Neural progenitor cell (in vitro differentiated cells): ENCODE results near the gene FUBP1. TPM values are rescaled to one million over a fixed set of nuclear protein-coding genes. Genes with fewer than 3 reads are reported as not detected.

Experiments used
- DNase-seq: peaks from one replicate; pipeline ENCODE4 v3.0.0-alpha.2; 2016; ENCODE audit warnings: low spot score
- H2AFZ ChIP-seq: fragments of 200-600 bp; sonication (generic); replicated peaks from 2 replicates; pipeline ENCODE4 v1.6.1; 2016; ENCODE audit warnings: antibody characterized with exemption
- H3F3A ChIP-seq: fragments of 200-600 bp; sonication (generic); 2 replicates; pipeline ENCODE4 v1.6.1; 2016; ENCODE audit warnings: antibody characterized with exemption, low read depth
- H3K27ac ChIP-seq: fragments of 200-600 bp; sonication (generic); 2 replicates; pipeline ENCODE4 v1.5.1; 2016; ENCODE audit warnings: mild to moderate bottlenecking
- H3K27me3 ChIP-seq: fragments of 200-600 bp; sonication (generic); 2 replicates; pipeline ENCODE4 v1.6.1; 2016; ENCODE audit warnings: mild to moderate bottlenecking, moderate library complexity
- H3K36me3 ChIP-seq: fragments of 200-600 bp; sonication (generic); 2 replicates; pipeline ENCODE4 v1.5.1; 2016
- H3K4me1 ChIP-seq: fragments of 200-600 bp; sonication (generic); 2 replicates; pipeline ENCODE4 v1.6.1; 2016; ENCODE audit warnings: mixed run types
- H3K4me2 ChIP-seq: fragments of 200-600 bp; sonication (generic); 2 replicates; pipeline ENCODE4 v1.6.1; 2016
- H3K4me3 ChIP-seq: fragments of 200-600 bp; sonication (generic); 2 replicates; pipeline ENCODE4 v1.5.1; 2016
- H3K79me2 ChIP-seq: fragments of 200-600 bp; sonication (generic); 2 replicates; pipeline ENCODE4 v1.6.1; 2016; ENCODE audit warnings: low read depth
- H3K9ac ChIP-seq: fragments of 200-600 bp; sonication (generic); 2 replicates; pipeline ENCODE4 v1.6.1; 2016
- H3K9me3 ChIP-seq: fragments of 200-600 bp; sonication (generic); 2 replicates; pipeline ENCODE4 v1.5.1; 2016; ENCODE audit warnings: low read depth
- H4K20me1 ChIP-seq: fragments of 200-600 bp; sonication (generic); 2 replicates; pipeline ENCODE4 v1.6.1; 2016; ENCODE audit warnings: low read depth
- H3K27ac Mint-ChIP-seq: 3 replicates; pipeline ENCODE4 v1.8.0; 2021; ENCODE audit warnings: mixed read lengths
- H3K27me3 Mint-ChIP-seq: 2 replicates; pipeline ENCODE4 v1.8.0; 2022; ENCODE audit warnings: low read depth, mild to moderate bottlenecking, inconsistent platforms, moderate library complexity, mixed read lengths; ENCODE audit not compliant: insufficient read depth
- H3K36me3 Mint-ChIP-seq: 3 replicates; pipeline ENCODE4 v1.8.0; 2021; ENCODE audit warnings: mixed read lengths
- H3K4me1 Mint-ChIP-seq: 3 replicates; pipeline ENCODE4 v1.8.0; 2021; ENCODE audit warnings: mixed read lengths
- H3K4me3 Mint-ChIP-seq: 3 replicates; pipeline ENCODE4 v1.8.0; 2021; ENCODE audit warnings: mild to moderate bottlenecking, moderate library complexity, mixed read lengths
- H3K9me3 Mint-ChIP-seq: 3 replicates; pipeline ENCODE4 v1.8.0; 2020; ENCODE audit warnings: mixed read lengths
- EZH2 ChIP-seq: fragments of 200-600 bp; sonication (generic); IDR thresholded peaks from 2 replicates; pipeline ENCODE4 v1.6.1; 2017; ENCODE audit warnings: antibody characterized with exemption, mild to moderate bottlenecking, moderate library complexity
- EZH2phosphoT487 ChIP-seq: fragments of 200-600 bp; sonication (generic); IDR thresholded peaks from 2 replicates; pipeline ENCODE4 v1.6.1; 2017; ENCODE audit warnings: antibody characterized with exemption
- total RNA-seq: library from RNA; depleted of rRNA; stranded (reverse); fragments of >200 nt; gene quantifications from 2 replicates; pipeline ENCODE4 v1.2.3, GENCODE V29; 2015; ENCODE audit warnings: low replicate concordance
- TF ChIP-seq, protein P1 (sequence below): fragments of 200-600 bp; sonication (generic); IDR thresholded peaks from 2 replicates; pipeline ENCODE4 v1.5.1; 2017; ENCODE audit warnings: antibody characterized with exemption, mild to moderate bottlenecking

The FUBP1 gene
- total RNA-seq, 1 donor from 2014 or later, result 491 TPM

DNA sequence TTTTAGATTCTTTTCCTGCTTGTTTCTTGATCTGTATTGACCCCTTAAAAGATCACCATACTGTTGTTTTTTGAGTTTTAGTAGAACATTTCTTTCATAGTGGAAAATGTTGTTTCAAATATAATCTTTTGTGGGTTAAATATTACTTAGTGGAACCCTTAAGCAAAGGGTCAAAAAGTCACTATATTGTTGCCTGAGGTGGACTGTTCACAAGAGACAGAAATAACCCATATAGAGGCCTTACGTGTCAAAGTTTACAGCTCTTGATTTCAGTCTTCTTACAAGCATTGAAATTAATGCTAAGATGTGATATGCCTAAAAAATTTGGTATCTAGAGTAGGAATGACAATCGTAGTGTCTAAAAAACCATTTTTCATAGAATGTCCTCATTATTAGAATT, 32.2 kb upstream of the FUBP1 start:
- no peak overlapping the region for H3K9ac ChIP-seq
- H3K79me2 ChIP-seq, result peaks cover 23% of the 10 kb centered on the region
- peaks cover 9% of the 10 kb centered on the region for H3K4me1 ChIP-seq
- no peak overlapping the region for H3K4me2 ChIP-seq
- Mint-ChIP-seq H3K4me1 (peaks cover 9% of the 10 kb centered on the region), H3K4me3 (no peak overlapping the region), H3K27ac (no peak overlapping the region), H3K27me3 (no peaks in the 10 kb centered on the region), H3K36me3 (peaks cover 11% of the 10 kb centered on the region), H3K9me3 (no peaks in the 10 kb centered on the region)
- H3K36me3 ChIP-seq, result peaks cover 2% of the 10 kb centered on the region
- no peaks in the 10 kb centered on the region for H3K9me3 ChIP-seq
- no peak for DNase-seq
- H3K27ac ChIP-seq, result no peak overlapping the region
- no peaks in the 10 kb centered on the region for H4K20me1 ChIP-seq
- no peak overlapping the region for H3K4me3 ChIP-seq
- no peak overlapping the region for H2AFZ ChIP-seq
- no peak for TF ChIP-seq EZH2phosphoT487
- TF ChIP-seq, protein P1, sequence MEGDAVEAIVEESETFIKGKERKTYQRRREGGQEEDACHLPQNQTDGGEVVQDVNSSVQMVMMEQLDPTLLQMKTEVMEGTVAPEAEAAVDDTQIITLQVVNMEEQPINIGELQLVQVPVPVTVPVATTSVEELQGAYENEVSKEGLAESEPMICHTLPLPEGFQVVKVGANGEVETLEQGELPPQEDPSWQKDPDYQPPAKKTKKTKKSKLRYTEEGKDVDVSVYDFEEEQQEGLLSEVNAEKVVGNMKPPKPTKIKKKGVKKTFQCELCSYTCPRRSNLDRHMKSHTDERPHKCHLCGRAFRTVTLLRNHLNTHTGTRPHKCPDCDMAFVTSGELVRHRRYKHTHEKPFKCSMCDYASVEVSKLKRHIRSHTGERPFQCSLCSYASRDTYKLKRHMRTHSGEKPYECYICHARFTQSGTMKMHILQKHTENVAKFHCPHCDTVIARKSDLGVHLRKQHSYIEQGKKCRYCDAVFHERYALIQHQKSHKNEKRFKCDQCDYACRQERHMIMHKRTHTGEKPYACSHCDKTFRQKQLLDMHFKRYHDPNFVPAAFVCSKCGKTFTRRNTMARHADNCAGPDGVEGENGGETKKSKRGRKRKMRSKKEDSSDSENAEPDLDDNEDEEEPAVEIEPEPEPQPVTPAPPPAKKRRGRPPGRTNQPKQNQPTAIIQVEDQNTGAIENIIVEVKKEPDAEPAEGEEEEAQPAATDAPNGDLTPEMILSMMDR, result no peak
- TF ChIP-seq EZH2, result no peak
- peaks cover 4% of the 10 kb centered on the region for H3F3A ChIP-seq
- no peaks in the 10 kb centered on the region for H3K27me3 ChIP-seq

DNA sequence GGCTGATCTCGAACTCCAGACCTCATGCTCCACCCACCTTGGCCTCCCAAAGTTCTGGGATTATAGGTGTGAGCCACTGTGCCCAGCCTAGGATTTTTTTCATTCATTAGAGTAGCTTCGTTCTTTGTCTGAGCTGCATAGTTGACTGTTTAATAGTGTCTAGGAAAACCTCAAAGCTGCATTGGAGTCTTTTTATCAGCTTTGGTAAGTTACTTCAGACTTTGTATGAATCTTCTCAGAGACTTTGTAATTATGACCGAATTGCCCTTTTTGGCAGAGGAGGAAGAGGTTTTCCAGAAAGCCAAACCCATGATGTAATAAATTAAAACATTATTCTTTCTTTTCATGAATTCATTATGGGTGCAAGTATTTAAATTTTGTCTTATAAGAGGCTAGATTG, 31.0 kb upstream of the FUBP1 start:
- Histone ChIP-seq H3K79me2 (peaks cover 35% of the 10 kb centered on the region), H2AFZ (no peak overlapping the region), H3K4me1 (peaks cover 9% of the 10 kb centered on the region), H3K4me3 (no peak overlapping the region), H3K36me3 (no peaks in the 10 kb centered on the region), H3K9ac (no peak overlapping the region), H4K20me1 (no peaks in the 10 kb centered on the region), H3F3A (peaks cover 4% of the 10 kb centered on the region), H3K27ac (no peak overlapping the region), H3K9me3 (no peaks in the 10 kb centered on the region), H3K27me3 (no peaks in the 10 kb centered on the region), H3K4me2 (no peak overlapping the region)
- TF ChIP-seq EZH2phosphoT487 (no peak), EZH2 (no peak)
- TF ChIP-seq, protein P1, result no peak
- Mint-ChIP-seq H3K4me1 (peaks cover 10% of the 10 kb centered on the region), H3K27me3 (no peaks in the 10 kb centered on the region), H3K36me3 (peaks cover 7% of the 10 kb centered on the region), H3K4me3 (no peak overlapping the region), H3K9me3 (no peaks in the 10 kb centered on the region), H3K27ac (no peak overlapping the region)
- DNase-seq, result no peak

DNA sequence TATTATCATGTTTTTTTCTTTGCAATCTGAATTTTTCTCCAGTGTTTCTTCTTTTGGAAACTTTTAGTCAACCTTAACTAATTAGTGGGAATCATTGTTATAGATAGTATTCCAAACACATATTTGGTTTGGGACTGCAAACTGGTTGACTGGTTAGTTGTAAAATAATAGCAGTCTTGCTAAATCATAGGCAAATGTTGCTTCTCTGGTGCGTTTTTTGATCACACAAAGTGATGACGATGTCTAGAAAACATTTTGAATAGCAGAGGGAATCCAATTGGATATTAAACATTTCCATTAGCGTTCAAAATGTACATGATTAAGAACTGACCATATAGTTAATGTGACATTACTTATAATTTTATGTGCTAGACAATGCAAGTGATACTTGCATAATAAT, 30.4 kb upstream of the FUBP1 start:
- no peak overlapping the region for H3K4me2 ChIP-seq
- H3K36me3 Mint-ChIP-seq, result peaks cover 6% of the 10 kb centered on the region
- H3K4me3 Mint-ChIP-seq, result no peak overlapping the region
- peaks cover 14% of the 10 kb centered on the region for H3K4me1 Mint-ChIP-seq
- no peak for TF ChIP-seq EZH2phosphoT487
- TF ChIP-seq, protein P1, result no peak
- TF ChIP-seq EZH2, result no peak
- no peak overlapping the region for H3K27ac Mint-ChIP-seq
- H3K9ac ChIP-seq, result no peak overlapping the region
- no peaks in the 10 kb centered on the region for H3K9me3 Mint-ChIP-seq
- no peak overlapping the region for H2AFZ ChIP-seq
- no peak overlapping the region for H3K27ac ChIP-seq
- peaks cover 6% of the 10 kb centered on the region for H3F3A ChIP-seq
- no peaks in the 10 kb centered on the region for H3K36me3 ChIP-seq
- DNase-seq, result no peak
- H4K20me1 ChIP-seq, result no peaks in the 10 kb centered on the region
- H3K79me2 ChIP-seq, result peaks cover 35% of the 10 kb centered on the region
- no peaks in the 10 kb centered on the region for H3K9me3 ChIP-seq
- no peak overlapping the region for H3K4me3 ChIP-seq
- no peaks in the 10 kb centered on the region for H3K27me3 ChIP-seq
- peaks cover 11% of the 10 kb centered on the region for H3K4me1 ChIP-seq
- peaks cover 3% of the 10 kb centered on the region for H3K27me3 Mint-ChIP-seq
